GM12878 (cell line): ENCODE measurements around the gene CCDC149.

Experiments
- CREM ChIP-seq: IDR thresholded peaks from 2 replicates; pipeline ENCODE4 v1.6.1; 2014; ENCODE audit warnings: antibody characterized with exemption, low read depth
- CTCF ChIP-seq, 3 experiments: IDR thresholded peaks in 2 of 3; conservative IDR thresholded peaks in 1 of 3; 2 replicates each; pipeline ENCODE4 v1.5.1; 2011; ENCODE audit warnings: low read depth in 3 of 3, low read length in 3 of 3, mild to moderate bottlenecking in 3 of 3, control low read depth in 2 of 3, moderate library complexity in 2 of 3, inconsistent platforms in 1 of 3, mixed read lengths in 1 of 3; ENCODE audit not compliant: control insufficient read depth in 2 of 3, insufficient read depth in 1 of 3; ENCODE audit errors: extremely low read depth in 1 of 3
- FOS ChIP-seq: IDR thresholded peaks from 3 replicates; pipeline ENCODE4 v1.6.1; 2011; ENCODE audit warnings: borderline replicate concordance; ENCODE audit not compliant: insufficient read length; ENCODE audit errors: extremely low read depth
- JUNB ChIP-seq: IDR thresholded peaks from 2 replicates; pipeline ENCODE4 v1.6.1; 2016; ENCODE audit warnings: antibody characterized with exemption, mild to moderate bottlenecking
- KDM1A ChIP-seq: fragments of 200-600 bp; sonication (generic); IDR thresholded peaks from 2 replicates; pipeline ENCODE4 v1.6.1; 2016; ENCODE audit warnings: borderline replicate concordance
- POLR2AphosphoS2 ChIP-seq: IDR thresholded peaks from 2 replicates; pipeline ENCODE4 v1.6.1; 2011; ENCODE audit warnings: low read depth, mild to moderate bottlenecking, low read length, improper control_type of control experiment, moderate library complexity
- POLR2AphosphoS5 ChIP-seq: IDR thresholded peaks from 2 replicates; pipeline ENCODE4 v1.6.1; 2011; ENCODE audit warnings: mild to moderate bottlenecking, low read length, inconsistent platforms
- RAD21 ChIP-seq: IDR thresholded peaks from 2 replicates; pipeline ENCODE4 v1.6.1; 2011; ENCODE audit warnings: mild to moderate bottlenecking, low read depth, low read length, moderate library complexity; ENCODE audit not compliant: insufficient read depth
- SMC3 ChIP-seq: IDR thresholded peaks from 2 replicates; pipeline ENCODE4 v1.6.1; 2011; ENCODE audit warnings: low read length, improper control_type of control experiment, borderline replicate concordance
- TF ChIP-seq, protein P1 (sequence below): IDR thresholded peaks from 2 replicates; pipeline ENCODE4 v1.6.1; 2012; ENCODE audit warnings: low read depth, low read length, improper control_type of control experiment

DNA sequence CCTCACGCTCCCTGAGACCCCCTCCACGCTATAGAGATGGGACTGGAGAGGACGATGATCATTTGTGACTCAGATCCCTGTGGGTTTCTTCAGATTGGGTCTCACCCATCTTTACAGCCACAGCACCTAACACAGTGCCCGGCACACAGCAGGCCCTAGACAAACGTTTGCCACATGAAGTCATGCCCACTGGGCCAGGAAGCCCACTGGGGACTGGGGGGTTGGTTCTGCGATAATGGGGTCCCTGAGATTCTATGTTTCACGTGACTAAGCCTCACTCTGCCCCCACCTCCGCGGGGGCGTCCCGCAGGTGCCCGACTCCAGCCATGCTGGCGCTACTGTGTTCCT, 113.7 kb downstream of the CCDC149 start:
- no peak for TF ChIP-seq CTCF (IDR thresholded peaks at IDR 0.05 in 2 of 3, conservative IDR thresholded peaks at IDR 0.05 in 1 of 3; ENCODE audit: control insufficient read depth in 2 of 3, extremely low read depth in 1 of 3, insufficient read depth in 1 of 3, low read depth in 3 of 3, low read length in 3 of 3)
- TF ChIP-seq CREM = no peak
- TF ChIP-seq JUNB = no peak
- no peak for TF ChIP-seq POLR2AphosphoS5
- no peak for TF ChIP-seq FOS
- TF ChIP-seq POLR2AphosphoS2 = no peak
- TF ChIP-seq KDM1A = no peak
- TF ChIP-seq, protein P1, sequence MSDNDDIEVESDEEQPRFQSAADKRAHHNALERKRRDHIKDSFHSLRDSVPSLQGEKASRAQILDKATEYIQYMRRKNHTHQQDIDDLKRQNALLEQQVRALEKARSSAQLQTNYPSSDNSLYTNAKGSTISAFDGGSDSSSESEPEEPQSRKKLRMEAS = no peak
- no peak for TF ChIP-seq RAD21
- no peak for TF ChIP-seq SMC3
